ENCODE measurements around the gene NCOA3. TPM values are rescaled to one million over a fixed set of nuclear protein-coding genes. Genes with fewer than 3 reads are reported as not detected.

Gene NCOA3
- total RNA-seq, 2 experiments from 2014 or later = 76.4 to 83.4 TPM

DNA sequence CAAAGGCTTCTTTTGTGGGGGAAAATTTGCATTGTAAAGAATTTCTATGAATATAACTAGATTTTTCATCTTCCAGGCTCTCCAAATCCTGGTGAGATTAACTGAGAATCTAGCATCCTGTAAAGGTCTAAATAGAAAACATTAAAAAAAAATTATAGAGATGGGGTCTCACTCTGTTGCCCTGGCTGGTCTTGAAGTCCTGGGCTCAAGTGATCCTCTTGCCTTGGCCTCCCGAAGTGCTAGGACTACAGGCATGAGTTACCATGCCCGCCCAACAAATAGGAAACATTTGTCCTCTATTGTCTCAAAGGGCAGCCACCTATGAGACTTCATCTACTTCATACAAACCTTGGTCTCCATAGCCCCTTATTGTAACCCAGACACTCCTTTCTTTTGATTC, 25.2 kb upstream of the NCOA3 start:
- intact Hi-C loops (cut with DNase I, micrococcal nuclease) = no loop called here
- Mint-ChIP-seq H3K9me3 (ENCODE audit: low read depth) (no peaks in the 10 kb centered on the region), H3K27me3 (no peaks in the 10 kb centered on the region), H3K36me3 (ENCODE audit: low read depth) (no peaks in the 10 kb centered on the region), H3K4me1 (peaks cover 19% of the 10 kb centered on the region), H3K27ac (no peak overlapping the region), H3K4me3 (no peak overlapping the region)
- ATAC-seq (no peak), DNase-seq (no peak)
- ChIA-PET POLR2A (no interaction called here), CTCF (no interaction called here)

DNA sequence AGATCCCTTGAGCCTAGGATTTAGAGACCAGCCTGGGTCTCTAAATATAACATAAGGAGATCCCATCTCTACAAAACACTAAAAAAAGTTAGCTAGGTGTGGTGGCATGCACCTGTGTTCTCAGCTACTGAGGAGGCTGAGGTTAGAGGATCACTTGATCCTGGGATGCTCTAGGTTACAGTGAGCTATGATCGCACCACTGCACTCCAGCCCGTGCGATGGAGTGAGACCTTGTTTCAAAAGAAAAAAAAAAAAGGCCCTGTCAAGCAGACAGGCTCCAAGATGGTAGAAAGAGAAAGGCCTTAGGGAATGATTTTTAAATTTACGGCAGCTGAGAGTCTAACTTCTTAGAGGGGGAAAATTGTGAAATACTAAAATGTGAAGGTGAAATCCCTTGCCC, 22.6 kb upstream of the NCOA3 start:
- Mint-ChIP-seq H3K27me3 (no peaks in the 10 kb centered on the region), H3K27ac (peak overlapping the region; percentile 5), H3K9me3 (ENCODE audit: low read depth) (no peaks in the 10 kb centered on the region), H3K36me3 (ENCODE audit: low read depth) (no peaks in the 10 kb centered on the region), H3K4me1 (peaks cover 18% of the 10 kb centered on the region), H3K4me3 (no peak overlapping the region)
- DNase-seq (no peak), ATAC-seq (no peak)
- CTCF ChIA-PET = no interaction called here
- intact Hi-C loops (cut with DNase I, micrococcal nuclease) = no loop called here
- POLR2A ChIA-PET = no interaction called here

DNA sequence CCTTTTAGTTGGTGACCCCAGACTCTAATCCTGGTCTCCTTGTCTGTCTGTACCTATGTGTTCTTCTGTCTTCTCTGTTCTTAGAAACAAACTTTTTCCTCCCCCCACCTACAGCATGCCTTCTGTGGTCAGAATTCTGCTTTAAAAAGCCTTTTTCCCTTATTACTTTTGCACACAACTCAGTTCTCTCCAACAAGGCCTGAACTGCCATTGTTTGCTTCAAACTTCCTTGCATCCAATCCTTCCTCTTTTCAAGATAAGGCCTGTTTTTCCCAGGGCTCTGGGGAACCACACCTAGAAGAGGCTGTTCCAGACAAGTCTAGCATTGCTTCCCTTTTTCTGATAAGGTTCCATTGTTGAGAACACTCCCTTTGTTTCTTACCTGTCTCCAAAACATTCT, 22.2 kb upstream of the NCOA3 start:
- Mint-ChIP-seq H3K27me3 (no peaks in the 10 kb centered on the region), H3K27ac (no peak overlapping the region), H3K4me1 (peaks cover 22% of the 10 kb centered on the region), H3K36me3 (ENCODE audit: low read depth) (no peaks in the 10 kb centered on the region), H3K4me3 (no peak overlapping the region), H3K9me3 (ENCODE audit: low read depth) (no peaks in the 10 kb centered on the region)
- ATAC-seq = no peak
- CTCF ChIA-PET = no interaction called here
- DNase-seq = no peak
- intact Hi-C loops (cut with DNase I, micrococcal nuclease) = no loop called here
- POLR2A ChIA-PET = no interaction called here

DNA sequence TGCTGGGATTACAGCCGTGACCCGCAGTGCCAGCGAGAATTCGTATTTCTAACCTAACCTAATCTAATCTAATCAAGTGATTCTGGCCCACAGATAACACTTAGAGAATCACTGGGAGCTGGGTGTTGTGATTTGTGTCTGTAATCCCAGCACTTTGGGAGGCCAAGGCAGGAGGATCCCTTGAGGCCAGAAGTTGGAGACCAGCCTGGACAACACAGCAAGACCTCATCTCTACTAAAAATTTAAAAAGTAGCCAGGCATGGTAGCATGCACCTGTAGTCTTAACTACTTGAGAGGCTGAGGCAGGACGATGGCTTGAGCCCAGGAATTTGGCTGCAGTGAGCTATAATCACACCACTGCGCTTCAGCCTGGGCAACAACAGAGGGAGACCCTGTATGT, 21.4 kb upstream of the NCOA3 start:
- H3K27ac Mint-ChIP-seq = no peak overlapping the region
- peaks cover 28% of the 10 kb centered on the region for H3K4me1 Mint-ChIP-seq
- H3K27me3 Mint-ChIP-seq = no peaks in the 10 kb centered on the region
- no peaks in the 10 kb centered on the region for H3K36me3 Mint-ChIP-seq (ENCODE audit: low read depth)
- POLR2A ChIA-PET = no interaction called here
- intact Hi-C loops (cut with DNase I, micrococcal nuclease) = no loop called here
- ATAC-seq = no peak
- no peak overlapping the region for H3K4me3 Mint-ChIP-seq
- no peak for DNase-seq
- H3K9me3 Mint-ChIP-seq (ENCODE audit: low read depth) = no peaks in the 10 kb centered on the region
- CTCF ChIA-PET = interaction anchor here (1.1 kb wide), 1 partner anchor 133 kb away, joined by 3 read pairs; no protein-coding TSS in a partner anchor

DNA sequence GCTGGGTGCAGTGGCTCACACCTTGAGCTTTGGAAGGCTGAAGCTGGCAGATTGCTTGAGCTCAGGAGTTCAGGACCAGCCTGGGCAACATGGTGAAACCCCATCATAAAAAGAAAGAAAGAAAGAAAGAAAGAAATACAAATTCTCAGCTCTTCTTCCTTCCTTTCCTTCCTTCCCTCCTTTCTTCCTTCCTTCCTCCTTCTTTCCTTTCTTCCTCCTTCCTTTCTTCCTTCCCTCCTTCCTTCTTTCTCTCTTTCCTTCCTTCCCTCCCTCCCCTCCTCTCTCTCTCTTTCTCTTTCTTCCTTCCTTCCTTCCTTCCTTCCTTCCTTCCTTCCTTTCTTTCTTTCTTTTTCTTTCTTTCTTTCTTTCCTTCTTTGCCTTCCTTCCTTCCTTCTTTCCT, 21.0 kb upstream of the NCOA3 start:
- ATAC-seq (no peak), DNase-seq (no peak)
- no peak overlapping the region for H3K27ac Mint-ChIP-seq
- H3K36me3 Mint-ChIP-seq (ENCODE audit: low read depth) = no peaks in the 10 kb centered on the region
- ChIA-PET POLR2A (no interaction called here), CTCF (interaction anchor here (1.1 kb wide), 1 partner anchor 133 kb away, joined by 3 read pairs; no protein-coding TSS in a partner anchor)
- intact Hi-C loops (cut with DNase I, micrococcal nuclease) = no loop called here
- H3K9me3 Mint-ChIP-seq (ENCODE audit: low read depth) = no peaks in the 10 kb centered on the region
- peaks cover 32% of the 10 kb centered on the region for H3K4me1 Mint-ChIP-seq
- H3K4me3 Mint-ChIP-seq = no peak overlapping the region
- H3K27me3 Mint-ChIP-seq = no peaks in the 10 kb centered on the region

DNA sequence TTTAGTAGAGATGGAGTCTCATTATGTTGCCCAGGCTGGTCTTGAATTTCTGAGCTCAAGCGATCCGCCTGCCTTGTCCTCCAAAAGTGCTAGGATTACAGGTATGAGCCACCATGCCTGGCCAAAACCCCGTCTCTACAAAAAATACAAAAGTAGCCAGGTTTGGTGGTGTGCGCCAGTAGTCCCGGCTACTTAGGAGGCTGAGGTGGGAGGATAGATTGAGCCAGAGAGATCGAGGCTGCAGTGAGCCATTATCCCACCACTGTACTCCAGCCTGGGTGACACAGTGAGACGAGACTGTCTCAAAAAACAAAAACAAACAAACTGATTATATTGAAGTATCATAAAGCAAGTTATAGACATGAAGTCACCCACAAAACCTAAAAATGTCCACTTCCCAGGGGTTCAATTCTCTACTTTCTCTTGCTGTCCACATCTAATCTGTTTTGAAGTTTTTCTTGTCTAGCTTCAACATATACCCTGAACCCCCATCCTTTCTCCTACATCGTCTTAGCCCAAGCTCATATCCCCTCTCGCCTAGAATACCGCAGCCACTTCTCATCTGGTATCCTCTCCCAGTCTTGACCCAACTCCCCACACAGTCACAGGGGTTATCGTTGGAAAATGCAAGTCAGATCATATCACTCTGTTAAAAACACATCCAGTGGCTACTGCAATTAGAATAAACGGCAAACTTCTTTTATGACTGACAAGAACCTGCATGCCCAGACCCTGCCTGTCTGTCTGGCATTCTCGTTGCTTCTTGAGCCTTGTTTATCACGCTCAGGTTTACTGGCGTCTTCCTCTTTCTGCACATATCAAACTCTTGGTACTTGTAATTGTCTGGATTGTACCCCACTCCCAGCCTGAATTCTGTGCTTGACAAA, 20.1 kb upstream of the NCOA3 start:
- Mint-ChIP-seq H3K4me1 (peaks cover 39% of the 10 kb centered on the region), H3K36me3 (ENCODE audit: low read depth) (no peaks in the 10 kb centered on the region), H3K27me3 (no peaks in the 10 kb centered on the region), H3K4me3 (no peak overlapping the region), H3K27ac (peak overlapping the region; percentile 23), H3K9me3 (ENCODE audit: low read depth) (no peaks in the 10 kb centered on the region)
- DNase-seq (no peak), ATAC-seq (no peak)
- intact Hi-C loops (cut with DNase I, micrococcal nuclease) = no loop called here
- ChIA-PET CTCF (interaction anchor here (1.1 kb wide), 1 partner anchor 132 kb away, joined by 3 read pairs; no protein-coding TSS in a partner anchor), POLR2A (no interaction called here)

DNA sequence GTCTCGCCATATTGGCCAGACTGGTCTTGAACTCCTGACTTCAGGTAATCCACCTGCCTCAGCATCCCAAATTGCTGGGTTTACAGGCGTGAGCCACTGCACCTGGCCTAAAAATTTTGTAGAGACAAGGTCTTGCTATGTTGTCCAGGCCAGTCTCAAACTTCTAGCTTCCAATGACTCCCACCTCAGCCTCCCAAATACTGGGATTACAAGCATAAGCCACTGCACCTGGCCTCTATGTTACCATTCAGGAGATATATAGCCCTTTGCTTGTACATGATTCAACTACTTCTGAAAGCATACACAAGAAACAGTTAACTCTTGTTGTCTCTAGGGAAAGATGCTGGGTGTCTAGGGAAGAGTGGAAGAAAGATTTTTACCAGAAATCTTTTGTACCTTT, 19.0 kb upstream of the NCOA3 start:
- DNase-seq (no peak), ATAC-seq (no peak)
- Mint-ChIP-seq H3K9me3 (ENCODE audit: low read depth) (no peaks in the 10 kb centered on the region), H3K4me1 (peaks cover 49% of the 10 kb centered on the region), H3K27ac (no peak overlapping the region), H3K4me3 (no peak overlapping the region), H3K27me3 (no peaks in the 10 kb centered on the region), H3K36me3 (ENCODE audit: low read depth) (no peaks in the 10 kb centered on the region)
- intact Hi-C loops (cut with DNase I, micrococcal nuclease) = no loop called here
- ChIA-PET CTCF (no interaction called here), POLR2A (no interaction called here)

DNA sequence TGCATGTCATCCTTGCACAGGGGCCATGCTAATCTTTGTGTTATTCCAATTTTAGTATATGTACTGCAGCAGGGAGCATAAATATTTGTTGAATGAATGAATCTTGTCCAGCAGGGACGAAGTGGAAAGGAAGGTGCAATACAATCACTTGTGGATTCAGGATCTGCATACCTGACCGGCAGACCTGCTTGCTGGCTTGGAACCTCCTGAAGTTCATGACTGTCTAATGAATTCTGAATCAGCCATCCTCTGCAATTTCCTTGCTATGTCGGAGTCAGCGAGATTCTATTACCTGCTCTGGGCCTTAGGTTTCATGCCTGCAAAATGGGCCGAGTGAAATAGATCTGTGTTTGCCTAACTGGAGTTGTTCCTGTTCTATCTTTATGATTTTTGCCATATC, 17.4 kb upstream of the NCOA3 start:
- ATAC-seq (no peak), DNase-seq (no peak)
- intact Hi-C loops (cut with DNase I, micrococcal nuclease) = no loop called here
- H3K27ac Mint-ChIP-seq = no peak overlapping the region
- ChIA-PET POLR2A (no interaction called here), CTCF (no interaction called here)
- no peaks in the 10 kb centered on the region for H3K36me3 Mint-ChIP-seq (ENCODE audit: low read depth)
- H3K27me3 Mint-ChIP-seq = no peaks in the 10 kb centered on the region
- H3K4me1 Mint-ChIP-seq = peaks cover 57% of the 10 kb centered on the region
- H3K4me3 Mint-ChIP-seq = no peak overlapping the region
- H3K9me3 Mint-ChIP-seq (ENCODE audit: low read depth) = no peaks in the 10 kb centered on the region

DNA sequence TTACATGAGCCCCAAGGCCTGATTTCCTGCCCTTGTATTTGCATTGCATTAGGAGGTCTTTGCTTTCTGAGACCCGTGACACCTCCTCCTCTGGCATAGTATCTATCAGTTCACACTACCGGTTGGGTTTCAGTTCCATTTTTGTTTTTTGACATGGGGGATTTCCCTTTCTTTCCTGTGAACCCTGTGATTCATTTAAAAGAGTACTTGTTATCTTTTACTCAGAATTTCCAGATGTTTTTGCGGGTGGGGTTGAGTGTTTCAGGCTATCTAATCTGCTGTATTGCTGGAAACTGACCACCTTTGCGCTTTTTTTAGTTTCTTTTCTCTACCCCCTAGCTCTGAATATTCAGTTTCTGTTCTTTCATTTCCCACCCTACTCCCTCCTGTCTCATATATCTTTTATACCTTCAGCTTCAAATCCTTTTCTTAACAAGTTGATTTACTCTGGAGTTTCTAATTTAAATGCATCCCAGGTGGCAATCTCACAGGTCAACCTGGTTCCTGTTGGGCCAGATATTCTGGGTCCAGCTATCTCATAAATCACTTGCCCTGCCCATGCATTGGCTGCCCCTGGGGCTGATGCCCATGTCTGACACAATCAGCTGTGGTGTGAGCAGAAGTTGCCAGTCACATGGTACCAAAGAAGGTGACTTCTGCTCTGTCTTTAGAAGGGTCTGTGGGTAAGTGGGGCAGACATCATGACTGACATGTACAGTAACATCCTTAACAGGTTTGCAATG, 14.3 kb upstream of the NCOA3 start:
- Mint-ChIP-seq H3K27ac (peak overlapping the region; percentile 99), H3K27me3 (no peaks in the 10 kb centered on the region), H3K9me3 (ENCODE audit: low read depth) (no peaks in the 10 kb centered on the region), H3K4me1 (peaks cover 80% of the 10 kb centered on the region), H3K4me3 (peak overlapping the region; percentile 26), H3K36me3 (ENCODE audit: low read depth) (no peaks in the 10 kb centered on the region)
- ChIA-PET CTCF (interaction anchor here (0.8 to 3.9 kb wide), 14 partner anchors 9 to 216 kb away, joined by 3 to 36 read pairs (median 4); partner anchors contain the start of gene NCOA3), POLR2A (interaction anchor here (0.6 to 1.6 kb wide), 11 partner anchors 14 to 215 kb away, joined by 3 to 18 read pairs (median 4); partner anchors contain the start of gene NCOA3)
- DNase-seq = peak; percentile 78
- peak; percentile 88 for ATAC-seq
- intact Hi-C loops (cut with DNase I, micrococcal nuclease) = loop anchor here (1.0 to 5.0 kb wide), 11 partner anchors 11 to 1790 kb away; partner anchors contain the start of genes NCOA3 (in 1 of the 2), ZMYND8 (in 1 of the 2) and ZNFX1 (in 1 of the 2)

DNA sequence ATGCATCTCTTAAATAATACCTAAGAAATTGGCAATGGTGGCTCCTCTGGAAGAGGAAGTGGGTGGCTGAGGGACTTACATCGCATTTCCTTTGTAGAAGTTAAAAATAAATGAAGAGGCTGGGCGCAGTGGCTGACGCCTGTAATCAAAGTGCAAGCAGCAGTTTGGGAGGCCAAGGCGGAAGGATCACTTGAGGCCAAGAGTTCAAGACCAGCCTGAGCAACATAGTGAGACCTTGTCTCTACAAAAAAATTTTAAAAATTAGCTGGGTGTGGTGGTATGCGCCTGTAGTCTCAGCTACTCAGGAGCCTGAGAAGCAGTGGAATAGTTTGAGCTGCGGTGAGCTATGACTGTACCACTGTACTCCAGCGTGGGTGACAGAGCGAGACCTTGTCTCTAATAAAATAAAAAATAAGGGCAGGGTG, 12.2 kb upstream of the NCOA3 start:
- H3K9me3 Mint-ChIP-seq (ENCODE audit: low read depth) = no peaks in the 10 kb centered on the region
- H3K4me1 Mint-ChIP-seq = peaks cover 89% of the 10 kb centered on the region
- DNase-seq = peak; percentile 46
- ATAC-seq = no peak
- H3K27ac Mint-ChIP-seq = peak overlapping the region; percentile 99
- H3K36me3 Mint-ChIP-seq (ENCODE audit: low read depth) = no peaks in the 10 kb centered on the region
- CTCF ChIA-PET = interaction anchor here (0.8 to 1.7 kb wide), 3 partner anchors 8 to 216 kb away, joined by 3 to 5 read pairs (median 5); partner anchors contain the start of gene NCOA3
- no peak overlapping the region for H3K4me3 Mint-ChIP-seq
- intact Hi-C loops (cut with DNase I, micrococcal nuclease) = loop anchor here in 1 of 2 experiments (5.0 kb wide), 2 partner anchors 1278 to 1788 kb away; partner anchors contain the start of gene ZNFX1
- H3K27me3 Mint-ChIP-seq = no peaks in the 10 kb centered on the region
- POLR2A ChIA-PET = no interaction called here

DNA sequence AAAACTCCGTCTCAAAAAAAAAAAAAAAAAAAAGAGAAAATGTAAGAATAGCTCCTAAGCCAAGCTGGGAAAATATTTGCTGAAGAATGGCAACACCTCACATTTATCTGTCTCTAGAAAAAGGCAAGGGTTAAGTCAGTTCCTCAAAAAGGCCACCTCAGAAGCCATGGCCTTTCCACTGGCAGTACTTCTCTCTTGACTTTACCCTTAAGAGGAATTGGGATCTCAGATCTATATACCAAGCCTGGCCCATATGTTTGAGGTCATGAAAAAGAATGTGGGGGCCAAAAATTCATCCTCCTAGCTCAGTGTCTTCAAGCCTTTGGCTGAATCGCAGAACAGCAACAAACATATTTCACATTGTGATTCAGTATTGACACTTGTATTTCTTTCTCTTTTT, 10.9 kb upstream of the NCOA3 start:
- H3K9me3 Mint-ChIP-seq (ENCODE audit: low read depth) = no peaks in the 10 kb centered on the region
- no peak for ATAC-seq
- H3K4me1 Mint-ChIP-seq = peaks cover 85% of the 10 kb centered on the region
- CTCF ChIA-PET = interaction anchor here (0.7 to 1.8 kb wide), 4 partner anchors 11 to 217 kb away, joined by 3 to 6 read pairs (median 4); partner anchors contain the start of gene NCOA3
- DNase-seq = no peak
- H3K27me3 Mint-ChIP-seq = no peaks in the 10 kb centered on the region
- intact Hi-C loops (cut with DNase I, micrococcal nuclease) = no loop called here
- peak overlapping the region; percentile 90 for H3K27ac Mint-ChIP-seq
- POLR2A ChIA-PET = no interaction called here
- no peak overlapping the region for H3K4me3 Mint-ChIP-seq
- no peaks in the 10 kb centered on the region for H3K36me3 Mint-ChIP-seq (ENCODE audit: low read depth)

Data from activated CD4-positive, alpha-beta T cell treated with anti-CD3 and anti-CD28 coated beads for 36 hours (primary cell).